A673 (cell line): Measurements from ENCODE around the gene CRISPLD2. TPM values are rescaled to one million over a fixed set of nuclear protein-coding genes. Genes with fewer than 3 reads are reported as not detected.

Source experiments
- BruUV-seq: library from RNA; stranded (reverse); fragments of 400-500 nt; replicated peaks from 2 replicates; lab custom pipeline; 2021; lab: Mats Ljungman, UMichigan
- CTCF ChIA-PET: fragments of 300-600 bp; sonication (Branson Sonifier 250); formaldehyde crosslinking; loops from one replicate; lab custom pipeline; 2022; ENCODE audit warnings: antibody characterized with exemption; lab: Charles Lee
- POLR2A ChIA-PET: fragments of 300-600 bp; sonication (Branson Sonifier 250); formaldehyde crosslinking; loops from one replicate; lab custom pipeline; 2022; ENCODE audit warnings: antibody characterized with exemption; ENCODE audit not compliant: low non-redundant PET; lab: Charles Lee
- DNase-seq: peaks from one replicate; pipeline ENCODE4 v3.0.0-alpha.2; 2015; ENCODE audit warnings: low spot score
- H3K27ac ChIP-seq: fragments of 200-600 bp; sonication (generic); 2 replicates; pipeline ENCODE4 v1.5.1; 2016; ENCODE audit warnings: mixed run types, low read depth, mild to moderate bottlenecking, mixed read lengths, antibody characterized with exemption, low read length; ENCODE audit not compliant: poor library complexity, severe bottlenecking
- H3K27me3 ChIP-seq: fragments of 200-600 bp; sonication (generic); replicated peaks from 2 replicates; pipeline ENCODE4 v1.6.1; 2017; ENCODE audit warnings: mixed run types, low read depth, mild to moderate bottlenecking, mixed read lengths, antibody characterized with exemption, low read length; ENCODE audit not compliant: insufficient read depth, poor library complexity
- H3K36me3 ChIP-seq: fragments of 200-600 bp; sonication (generic); 2 replicates; pipeline ENCODE4 v1.6.1; 2016; ENCODE audit warnings: mixed run types, mild to moderate bottlenecking, mixed read lengths, antibody characterized with exemption, low read length; ENCODE audit not compliant: insufficient read depth, poor library complexity, severe bottlenecking
- H3K4me1 ChIP-seq: fragments of 200-600 bp; sonication (generic); 2 replicates; pipeline ENCODE4 v1.6.1; 2017; ENCODE audit warnings: mixed run types, mild to moderate bottlenecking, mixed read lengths, antibody characterized with exemption, low read length; ENCODE audit not compliant: insufficient read depth, poor library complexity, severe bottlenecking
- H3K4me3 ChIP-seq: fragments of 200-600 bp; sonication (generic); 2 replicates; pipeline ENCODE4 v1.5.1; 2016; ENCODE audit warnings: low read depth, mixed run types, mild to moderate bottlenecking, mixed read lengths, low read length; ENCODE audit not compliant: poor library complexity, severe bottlenecking
- H3K9me3 ChIP-seq: fragments of 200-600 bp; sonication (generic); 2 replicates; pipeline ENCODE4 v1.6.1; 2016; ENCODE audit warnings: mixed run types, low read depth, mild to moderate bottlenecking, mixed read lengths, antibody characterized with exemption, low read length; ENCODE audit not compliant: poor library complexity, severe bottlenecking
- CTCF ChIP-seq: fragments of 300-800, 200-600 bp; sonication (generic); conservative IDR thresholded peaks from 2 replicates; pipeline ENCODE4 v1.5.1; 2017; ENCODE audit warnings: low read depth, mild to moderate bottlenecking, antibody characterized with exemption, low read length, moderate library complexity, mixed read lengths
- EZH2 ChIP-seq: fragments of 200-600 bp; sonication (generic); IDR thresholded peaks from 2 replicates; pipeline ENCODE4 v1.6.1; 2017; ENCODE audit warnings: borderline replicate concordance, low read depth, mild to moderate bottlenecking, mixed read lengths, antibody characterized with exemption, low read length; ENCODE audit not compliant: poor library complexity, severe bottlenecking
- intact Hi-C: fragments of 100-400 bp; cut with micrococcal nuclease; formaldehyde crosslinking; loops from one replicate; pipeline ENCODE4 v1.10.0; 2022; ENCODE audit not compliant: unreplicated experiment
- total RNA-seq: library from RNA; stranded (reverse); gene quantifications from 2 replicates; pipeline ENCODE4 v1.2.3, GENCODE V29; 2021

Gene CRISPLD2
- total RNA-seq, 1 experiment from 2014 or later: 0.32 TPM

GRCh38 chr16:84886497-84887090 lies 66.8 kb downstream of the CRISPLD2 start:
- Histone ChIP-seq H3K27me3 (no peaks in the 10 kb centered on the region), H3K4me1 (no peaks in the 10 kb centered on the region), H3K27ac (no peak overlapping the region), H3K4me3 (no peak overlapping the region), H3K9me3 (no peaks in the 10 kb centered on the region), H3K36me3 (no peaks in the 10 kb centered on the region)
- TF ChIP-seq EZH2 (no peak), CTCF (no peak)
- intact Hi-C loops: no loop called here
- ChIA-PET CTCF (no interaction called here), POLR2A (no interaction called here)
- BruUV-seq: no TSS peak
- no peak for DNase-seq

- Histone ChIP-seq H3K9me3 (no peaks in the 10 kb centered on the region), H3K4me1 (no peaks in the 10 kb centered on the region), H3K4me3 (no peak overlapping the region), H3K27me3 (no peaks in the 10 kb centered on the region), H3K27ac (no peak overlapping the region), H3K36me3 (no peaks in the 10 kb centered on the region)
- intact Hi-C loops: no loop called here
- no peak for DNase-seq
- POLR2A ChIA-PET: no interaction called here
- TF ChIP-seq EZH2 (no peak), CTCF (no peak)
- CTCF ChIA-PET: no interaction called here
- no TSS peak for BruUV-seq
Observed at GRCh38 chr16:84887207-84887606, 67.4 kb downstream of the CRISPLD2 start.

GRCh38 chr16:84888450-84888849 lies 68.7 kb downstream of the CRISPLD2 start:
- CTCF ChIA-PET: no interaction called here
- BruUV-seq: no TSS peak

More at GRCh38 chr16:84888450-84888849, 68.7 kb downstream of the CRISPLD2 start:
- no peak for DNase-seq
- no peaks in the 10 kb centered on the region for H3K9me3 ChIP-seq
- no peak overlapping the region for H3K4me3 ChIP-seq
- POLR2A ChIA-PET: no interaction called here
- TF ChIP-seq CTCF: no peak
- no peak for TF ChIP-seq EZH2
- intact Hi-C loops: no loop called here
- H3K36me3 ChIP-seq: no peaks in the 10 kb centered on the region
- H3K27ac ChIP-seq: no peak overlapping the region
- H3K4me1 ChIP-seq: no peaks in the 10 kb centered on the region
- no peaks in the 10 kb centered on the region for H3K27me3 ChIP-seq
